Kidney (tissue), 14 donors: Measurements from ENCODE around the gene RANBP10. TPM values are rescaled to one million over a fixed set of nuclear protein-coding genes. Genes with fewer than 3 reads are reported as not detected.

Experiments used
- DNase-seq, 5 donors: peaks; one replicate each; pipeline ENCODE4 v3.0.0-alpha.2; 2013 to 2020
- FAIRE-seq: peaks from 2 replicates; lab custom pipeline; 2012; peaks lifted over from hg19 to GRCh38; lab: Jason Lieb, UNC
- H3K27ac ChIP-seq, 2 donors: one replicate each; pipeline ENCODE4 v1.7.0; 2013; ENCODE audit warnings: low read depth in 2 of 2, low read length in 2 of 2, inconsistent platforms in 1 of 2
- H3K27me3 ChIP-seq: one replicate; pipeline ENCODE4 v1.7.1; 2013; ENCODE audit warnings: low read length, inconsistent platforms; ENCODE audit not compliant: control insufficient read depth, insufficient read depth
- H3K36me3 ChIP-seq, 3 donors: one replicate each; pipeline versions ENCODE4 v1.7.0 to v1.7.1; 2013; ENCODE audit warnings: low read length in 3 of 3, control low read depth in 1 of 3, inconsistent platforms in 1 of 3; ENCODE audit not compliant: insufficient read depth in 3 of 3, control insufficient read depth in 2 of 3
- H3K4me1 ChIP-seq, 3 donors: one replicate each; pipeline versions ENCODE4 v1.7.0 to v1.7.1; 2013; ENCODE audit warnings: low read length in 3 of 3, inconsistent platforms in 1 of 3, low read depth in 1 of 3; ENCODE audit not compliant: control insufficient read depth in 2 of 3, insufficient read depth in 2 of 3
- H3K4me3 ChIP-seq, 3 donors: one replicate each; pipeline versions ENCODE4 v1.7.0 to v1.8.1; 2013; ENCODE audit warnings: low read length in 3 of 3, control low read depth in 1 of 3, inconsistent platforms in 1 of 3
- H3K9ac ChIP-seq, 3 donors: one replicate each; pipeline versions ENCODE4 v1.7.0 to v1.7.1; 2013; ENCODE audit warnings: low read length in 3 of 3, control low read depth in 1 of 3, inconsistent platforms in 1 of 3
- H3K9me3 ChIP-seq, 3 donors: one replicate each; pipeline versions ENCODE4 v1.7.0 to v1.7.1; 2013; ENCODE audit warnings: low read length in 3 of 3, control low read depth in 1 of 3, inconsistent platforms in 1 of 3; ENCODE audit not compliant: control insufficient read depth in 2 of 3, insufficient read depth in 1 of 3
- intact Hi-C: fragments of 100-400 bp; cut with DNase I; formaldehyde crosslinking; loops from one replicate; pipeline ENCODE4 v1.11.1; 2022
- polyA plus RNA-seq: library from polyadenylated mRNA; stranded (reverse); fragments of 350-450 nt; fragmentation: Illumina TruSeq; extraction: RNeasy Lipid Tissue Mini Kit (QIAGEN cat#74804); gene quantifications from one replicate; pipeline ENCODE4 v1.2.3, GENCODE V29; 2014; ENCODE audit warnings: low read depth, low replicate concordance; ENCODE audit not compliant: insufficient read depth
- total RNA-seq: library from RNA; stranded (reverse); fragmentation: NEBNext Ultra II Directional; extraction: Animal tissue kit (Norgen Biotek cat#: 25700); gene quantifications from one replicate; pipeline ENCODE4 v1.2.1, GENCODE V29; 2021
- TF ChIP-seq, protein P1 (sequence below): IDR thresholded peaks from 3 replicates; pipeline ENCODE4 v1.5.1; 2012; ENCODE audit warnings: mild to moderate bottlenecking, moderate library complexity, borderline replicate concordance; ENCODE audit not compliant: insufficient read depth; ENCODE audit errors: extremely low read depth
- donor health status: control.
- donor health status: control.
- donor health status: control.
- donor health status: control.
- donor health status: control.
- donor health status: DM: yes; HTN: yes; CAD: no.
- donor health status: Normal renal cell carcinoma (clear cell type).

The RANBP10 gene
- total and polyA plus RNA-seq, 2 donors from 2014 or later: 7.0 to 22.3 TPM

DNA sequence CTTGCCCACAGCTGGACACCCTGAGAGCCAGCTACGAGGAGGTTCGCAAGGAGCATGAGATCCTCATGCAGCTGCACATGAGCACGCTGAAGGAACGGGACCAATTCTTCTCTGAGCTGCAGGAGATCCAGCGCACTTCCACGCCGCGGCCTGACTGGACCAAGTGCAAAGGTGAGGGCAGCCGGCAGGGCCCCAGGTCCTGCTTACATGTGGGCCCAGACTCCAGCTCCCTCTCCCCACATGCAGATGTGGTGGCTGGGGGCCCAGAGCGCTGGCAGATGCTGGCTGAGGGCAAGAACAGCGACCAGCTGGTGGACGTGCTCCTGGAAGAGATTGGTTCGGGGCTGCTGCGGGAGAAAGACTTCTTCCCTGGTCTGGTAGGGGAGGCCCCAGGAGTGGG lies 19.5 kb upstream of the RANBP10 start:
- TF ChIP-seq, protein P1, sequence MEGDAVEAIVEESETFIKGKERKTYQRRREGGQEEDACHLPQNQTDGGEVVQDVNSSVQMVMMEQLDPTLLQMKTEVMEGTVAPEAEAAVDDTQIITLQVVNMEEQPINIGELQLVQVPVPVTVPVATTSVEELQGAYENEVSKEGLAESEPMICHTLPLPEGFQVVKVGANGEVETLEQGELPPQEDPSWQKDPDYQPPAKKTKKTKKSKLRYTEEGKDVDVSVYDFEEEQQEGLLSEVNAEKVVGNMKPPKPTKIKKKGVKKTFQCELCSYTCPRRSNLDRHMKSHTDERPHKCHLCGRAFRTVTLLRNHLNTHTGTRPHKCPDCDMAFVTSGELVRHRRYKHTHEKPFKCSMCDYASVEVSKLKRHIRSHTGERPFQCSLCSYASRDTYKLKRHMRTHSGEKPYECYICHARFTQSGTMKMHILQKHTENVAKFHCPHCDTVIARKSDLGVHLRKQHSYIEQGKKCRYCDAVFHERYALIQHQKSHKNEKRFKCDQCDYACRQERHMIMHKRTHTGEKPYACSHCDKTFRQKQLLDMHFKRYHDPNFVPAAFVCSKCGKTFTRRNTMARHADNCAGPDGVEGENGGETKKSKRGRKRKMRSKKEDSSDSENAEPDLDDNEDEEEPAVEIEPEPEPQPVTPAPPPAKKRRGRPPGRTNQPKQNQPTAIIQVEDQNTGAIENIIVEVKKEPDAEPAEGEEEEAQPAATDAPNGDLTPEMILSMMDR: no peak
- no peak overlapping the region for H3K4me3 ChIP-seq
- H3K27me3 ChIP-seq: no peaks in the 10 kb centered on the region
- no peak overlapping the region for H3K27ac ChIP-seq
- no peak for FAIRE-seq
- H3K4me1 ChIP-seq: no peaks in the 10 kb centered on the region
- no peak for DNase-seq
- H3K36me3 ChIP-seq: peaks cover 0 to 13% (median 7%) of the 10 kb centered on the region in 3 donors
- intact Hi-C loops: no loop called here
- H3K9me3 ChIP-seq: no peaks in the 10 kb centered on the region
- no peak overlapping the region for H3K9ac ChIP-seq

DNA sequence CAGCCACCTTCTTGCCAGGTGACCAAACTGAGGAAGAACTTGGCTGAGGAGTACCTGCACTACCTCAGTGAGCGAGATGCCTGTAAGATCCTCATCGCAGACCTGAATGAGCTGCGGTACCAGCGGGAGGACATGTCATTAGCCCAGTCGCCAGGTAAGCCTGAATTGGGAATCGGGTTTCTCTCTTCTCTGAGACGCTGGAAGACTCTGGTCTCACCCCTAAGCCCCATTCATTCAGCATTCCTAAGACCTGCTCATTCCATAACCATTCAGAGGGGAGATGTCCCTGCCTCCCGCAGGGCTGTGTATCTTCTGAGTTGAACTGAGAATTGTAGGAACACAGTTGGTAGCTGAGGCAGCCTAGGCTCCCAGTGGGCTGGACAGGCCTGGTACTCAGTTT lies 18.8 kb upstream of the RANBP10 start:
- Histone ChIP-seq H3K9ac (no peak overlapping the region), H3K9me3 (no peaks in the 10 kb centered on the region), H3K27ac (no peak overlapping the region), H3K27me3 (no peaks in the 10 kb centered on the region), H3K4me3 (no peak overlapping the region), H3K36me3 (peaks cover 0 to 9% (median 5%) of the 10 kb centered on the region in 3 donors), H3K4me1 (no peaks in the 10 kb centered on the region)
- no peak for FAIRE-seq
- TF ChIP-seq, protein P1: no peak
- intact Hi-C loops: no loop called here
- DNase-seq: no peak

DNA sequence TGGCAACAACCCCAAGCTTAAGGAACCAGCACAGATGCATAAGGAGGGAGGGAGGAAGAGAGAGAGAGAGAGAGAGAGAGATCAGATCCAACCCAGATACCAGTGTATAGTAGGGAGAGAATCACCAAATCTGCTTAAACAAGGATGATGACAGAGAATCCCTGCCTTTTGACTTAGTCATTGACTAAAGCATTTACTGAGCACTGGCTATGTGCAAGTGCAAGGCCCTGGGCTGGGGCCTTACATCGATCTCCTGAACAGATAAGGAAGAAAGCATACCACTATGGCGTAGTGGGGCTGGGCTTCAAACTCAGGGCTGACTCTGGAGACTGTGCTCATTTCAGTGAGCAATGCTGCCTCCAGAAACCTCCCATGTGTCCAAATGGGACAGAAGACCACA lies 16.2 kb upstream of the RANBP10 start:
- TF ChIP-seq, protein P1: no peak
- DNase-seq (no peak), FAIRE-seq (no peak)
- Histone ChIP-seq H3K4me1 (no peaks in the 10 kb centered on the region), H3K27me3 (no peaks in the 10 kb centered on the region), H3K9me3 (no peaks in the 10 kb centered on the region), H3K9ac (no peak overlapping the region), H3K27ac (no peak overlapping the region), H3K4me3 (no peak overlapping the region), H3K36me3 (no peaks in the 10 kb centered on the region)
- intact Hi-C loops: no loop called here

DNA sequence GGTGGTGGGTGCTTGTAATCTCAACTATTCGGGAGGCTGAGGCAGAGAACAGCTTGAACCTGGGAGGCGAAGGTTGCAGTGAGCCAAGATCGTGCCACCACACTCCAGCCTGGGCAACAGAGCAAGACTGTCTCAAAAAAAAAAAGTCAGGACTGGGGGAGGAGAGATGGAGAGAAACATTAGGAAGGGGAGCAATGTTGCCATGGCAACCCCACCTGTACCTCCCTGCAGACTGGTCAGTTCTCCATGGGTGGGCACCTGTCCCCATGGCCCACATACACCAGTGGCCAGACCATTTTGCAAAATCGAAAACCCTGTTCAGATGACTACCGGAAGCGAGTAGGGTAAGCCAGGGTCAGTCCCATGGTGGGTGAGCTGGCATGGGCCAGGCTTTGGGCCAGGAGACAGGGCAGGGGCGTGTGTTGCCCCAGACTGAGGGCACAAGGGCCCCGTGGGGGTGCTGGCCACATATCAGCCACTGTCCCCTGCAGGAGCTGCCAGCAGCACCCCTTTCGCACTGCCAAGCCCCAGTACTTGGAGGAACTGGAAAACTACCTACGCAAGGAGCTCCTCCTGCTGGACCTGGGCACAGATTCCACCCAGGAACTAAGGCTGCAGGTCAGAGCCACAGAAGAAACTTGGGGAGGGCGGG lies 14.4 kb upstream of the RANBP10 start:
- Histone ChIP-seq H3K9me3 (no peaks in the 10 kb centered on the region), H3K27me3 (no peaks in the 10 kb centered on the region), H3K9ac (no peak overlapping the region), H3K4me3 (no peak overlapping the region), H3K4me1 (no peaks in the 10 kb centered on the region), H3K36me3 (no peaks in the 10 kb centered on the region), H3K27ac (no peak overlapping the region)
- intact Hi-C loops: no loop called here
- no peak for FAIRE-seq
- no peak for DNase-seq
- TF ChIP-seq, protein P1: no peak
